Heart left ventricle (tissue), 16 donors: ENCODE measurements around the gene PHGDH. TPM values are rescaled to one million over a fixed set of nuclear protein-coding genes. Genes with fewer than 3 reads are reported as not detected.

Experiments
- ATAC-seq, 4 donors: fragments of 200-7000 bp; cut with Tn5 transposase; one replicate each; pipeline ENCODE4 v1.9.1; 2020 to 2022; ENCODE audit warnings: moderate library complexity in 4 of 4, mild to moderate bottlenecking in 3 of 4, moderate number of reproducible peaks in 1 of 4
- DNase-seq, 5 donors: peaks; one replicate each; pipeline ENCODE4 v3.0.0-alpha.2; 2020
- H3K27ac ChIP-seq, 12 donors: fragments of 200-600 bp; sonication (generic) in 4 of 12; one replicate each; pipeline versions ENCODE4 v1.5.0 to v1.8.0; 2016 to 2022; ENCODE audit warnings: mild to moderate bottlenecking in 2 of 12
- H3K27me3 ChIP-seq, 9 donors: fragments of 200-600 bp; sonication (generic) in 2 of 9; one replicate each; pipeline versions ENCODE4 v1.5.1 to v1.8.0; 2016 to 2022; ENCODE audit warnings: mild to moderate bottlenecking in 3 of 9
- H3K36me3 ChIP-seq, 9 donors: fragments of 200-600 bp; sonication (generic) in 2 of 9; one replicate each; pipeline versions ENCODE4 v1.5.0 to v1.8.0; 2018 to 2022; ENCODE audit warnings: mild to moderate bottlenecking in 2 of 9
- H3K4me1 ChIP-seq, 12 donors: fragments of 200-600 bp; sonication (generic) in 4 of 12; one replicate each; pipeline versions ENCODE4 v1.5.0 to v1.8.0; 2016 to 2022; ENCODE audit warnings: mild to moderate bottlenecking in 3 of 12
- H3K4me3 ChIP-seq, 12 donors: fragments of 200-600 bp; sonication (generic) in 4 of 12; one replicate each; pipeline versions ENCODE4 v1.5.0 to v1.8.0; 2017 to 2022; ENCODE audit warnings: mild to moderate bottlenecking in 9 of 12, moderate library complexity in 4 of 12
- H3K9me3 ChIP-seq, 12 donors: fragments of 200-600 bp; sonication (generic) in 4 of 12; one replicate each; pipeline versions ENCODE4 v1.5.0 to v1.8.0; 2016 to 2022; ENCODE audit warnings: mild to moderate bottlenecking in 1 of 12
- CTCF ChIP-seq, 12 donors: fragments of 200-600 bp; sonication (generic) in 4 of 12; IDR thresholded peaks; one replicate each; pipeline versions ENCODE4 v1.5.0 to v1.8.0; 2018 to 2022; ENCODE audit warnings: antibody characterized with exemption in 12 of 12, mild to moderate bottlenecking in 5 of 12
- POLR2A ChIP-seq, 2 donors: fragments of 450-650 bp; IDR thresholded peaks; one replicate each; pipeline ENCODE4 v1.6.1; 2017; ENCODE audit warnings: antibody characterized with exemption in 2 of 2, mild to moderate bottlenecking in 2 of 2, moderate library complexity in 2 of 2
- WGBS, 4 donors: extraction: QIAGEN DNeasy Blood & Tissue Kit in 2 of 4; methylation state at CpG; one replicate each; pipeline versions ENCODE4 v1.1.5 to v1.1.7; 2013 to 2018; 5-methylcytosine and 5-hydroxymethylcytosine counted together
- intact Hi-C, 10 donors: fragments of 100-400 bp; cut with DNase I; formaldehyde crosslinking; loops; one replicate each; pipeline versions ENCODE4 v1.11.1 to v1.14.2; 2022
- polyA plus RNA-seq, 2 donors: library from polyadenylated mRNA; stranded (reverse); fragments of 200-250 nt; gene quantifications; one replicate each; pipeline ENCODE4 v1.2.3, GENCODE V29; 2013
- total RNA-seq, 9 donors: library from RNA; depleted of rRNA in 2 of 9; stranded (reverse); fragments of >200 nt in 2 of 9; fragmentation: NEBNext Ultra II Directional in 3 of 9; extraction: Animal tissue kit (Norgen Biotek cat#: 25700) in 3 of 9; gene quantifications; one replicate each; pipeline versions ENCODE4 v1.1.0 to v1.2.4, GENCODE V29; 2016 to 2023
- donor health status: ischemic (EF 13 %, LVEDD 7.1; RV severe dilation, severe dysfunction).
- donor health status: healthy with polysubstance abuse.
- donor health status: DM: no; HTN: yes; CAD: no.
- donor health status: DM: no; HTN: no; CAD: no.
- donor health status: ischemic (EF 25% LVEDD 6.9; RV normal size, moderate dysfunction).
- donor health status: ischemic (EF 25% LVEDD 5.7; RV mildly dilated, moderate dysfunction).
- donor health status: healthy.
- donor health status: DM: yes; HTN: yes; CAD: no.
- donor health status: ischemic (EF 35%, LVEDD 5.7; RV mildly dilated, moderate dysfunction).
- donor health status: nonischemic (EF 11% LVEDD 7.7; RV severe dilation, severe dysfunction).
- donor health status: DM: yes; HTN: yes; CAD: no.
- donor health status: PGD.
- donor health status: ischemic (EF 29% LVEDD 5.4; RV normal size, mild dysfunction).
- donor health status: nonischemic (EF 23%, LVEDD 6.1; RV moderate dilation, normal function).

The PHGDH gene
- total and polyA plus RNA-seq, 11 donors = 2.8 to 39.6 (median 5.2) TPM

DNA sequence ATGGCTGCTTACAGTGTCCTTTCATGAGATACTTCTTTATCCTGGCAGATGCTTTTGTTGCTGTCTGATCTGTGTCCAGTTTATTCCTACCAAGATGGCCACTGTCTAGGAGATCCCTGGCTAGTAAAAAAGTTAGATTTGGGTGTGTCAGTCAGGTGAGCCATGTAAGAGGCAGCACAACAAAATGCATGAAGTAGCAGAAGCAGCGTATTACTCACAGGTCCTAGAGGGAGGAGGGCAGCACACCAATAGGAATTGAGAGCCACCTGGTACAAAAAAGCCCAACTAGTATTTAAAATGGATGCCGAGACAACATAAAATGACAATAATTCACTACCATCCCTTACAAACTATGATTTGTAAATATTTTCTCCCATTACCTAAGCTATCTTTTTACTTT is 40.8 kb upstream of the PHGDH start:
- peaks cover 0 to 21% (median 7%) of the 10 kb centered on the region in 12 donors for H3K4me1 ChIP-seq
- no peaks in the 10 kb centered on the region for H3K9me3 ChIP-seq
- no peak overlapping the region for H3K27ac ChIP-seq

DNA sequence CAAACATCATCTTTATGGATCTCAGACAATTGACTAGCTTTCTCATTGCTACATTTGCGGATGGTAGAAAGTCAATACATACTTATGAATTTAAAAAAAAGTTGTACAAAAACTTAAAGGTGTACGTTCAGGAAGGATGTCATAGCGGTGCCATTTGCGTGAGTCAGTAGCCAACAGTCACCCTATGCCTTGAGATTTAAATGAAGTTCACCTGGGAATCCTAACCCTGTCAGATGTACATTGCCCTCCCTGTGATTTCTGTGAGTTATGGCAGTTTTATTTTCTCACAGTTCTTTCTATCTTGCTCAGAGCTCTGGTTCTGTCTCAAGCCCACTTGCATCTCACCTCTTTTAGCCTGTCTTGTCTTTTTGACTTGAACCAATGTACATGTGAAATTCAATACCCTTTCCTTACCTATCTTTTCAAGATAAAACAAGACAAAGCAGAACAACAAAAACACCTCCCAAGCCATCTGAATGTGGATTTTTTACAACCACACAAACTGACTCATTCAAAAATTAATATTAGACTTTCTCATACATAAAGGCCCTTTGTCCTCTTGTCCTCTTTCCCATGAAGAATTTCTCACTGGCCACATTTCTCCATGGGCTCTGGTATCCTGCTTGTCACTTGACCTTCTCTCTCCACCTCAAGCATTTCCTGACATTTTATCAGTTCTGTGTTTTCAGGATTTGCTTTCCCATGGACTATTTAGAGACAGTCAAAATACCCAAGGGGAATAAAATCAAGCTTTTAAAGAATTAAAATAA is 38.4 kb upstream of the PHGDH start:
- Histone ChIP-seq H3K27me3 (no peaks in the 10 kb centered on the region), H3K4me1 (peaks cover 0 to 21% (median 8%) of the 10 kb centered on the region in 12 donors), H3K36me3 (no peaks in the 10 kb centered on the region), H3K27ac (peak overlapping the region in 4 of 12 donors; percentile 6 to 56 (median 28)), H3K9me3 (no peaks in the 10 kb centered on the region), H3K4me3 (no peak overlapping the region)
- ATAC-seq (no peak), DNase-seq (no peak)
- TF ChIP-seq POLR2A (IDR thresholded peaks at IDR 0.05) (no peak), CTCF (IDR thresholded peaks at IDR 0.05) (no peak)
- 88 to 93% (median 90%) methylated on average over 4 of the region's 4 CpGs for WGBS, 4 donors
- intact Hi-C loops = no loop called here

More for the DNA sequence above, 40.8 kb upstream of the PHGDH start:
- Histone ChIP-seq H3K4me3 (no peak overlapping the region), H3K27me3 (no peaks in the 10 kb centered on the region), H3K36me3 (no peaks in the 10 kb centered on the region)
- intact Hi-C loops = no loop called here
- 96 to 99% (median 98%) methylated on average over 2 of the region's 2 CpGs for WGBS, 4 donors
- ATAC-seq (no peak), DNase-seq (no peak)
- TF ChIP-seq POLR2A (IDR thresholded peaks at IDR 0.05) (no peak), CTCF (IDR thresholded peaks at IDR 0.05) (no peak)

DNA sequence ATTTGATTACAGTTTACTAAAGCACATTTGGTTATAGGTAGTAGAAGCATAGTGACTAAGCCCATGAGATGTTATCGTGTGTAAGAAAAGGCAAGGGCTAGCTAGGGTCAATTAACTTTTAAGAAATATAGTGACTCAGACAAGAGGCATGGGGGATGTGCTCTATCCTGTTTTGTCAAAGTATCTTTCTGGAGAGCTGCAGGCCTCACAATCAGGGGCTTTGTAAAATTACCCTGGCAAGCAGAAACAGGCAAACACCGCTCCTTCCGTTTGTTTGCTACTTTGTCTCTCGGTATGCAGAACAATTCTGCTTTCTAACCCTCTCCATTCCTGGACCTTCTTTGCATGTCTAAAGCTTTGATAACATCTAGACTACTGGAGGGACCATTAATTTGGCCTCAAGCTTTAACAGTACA is 37.6 kb upstream of the PHGDH start:
- TF ChIP-seq CTCF (IDR thresholded peaks at IDR 0.05) (no peak), POLR2A (IDR thresholded peaks at IDR 0.05) (no peak)
- WGBS, 4 donors = 72 to 80% (median 75%) methylated on average over 4 of the region's 4 CpGs
- Histone ChIP-seq H3K36me3 (no peaks in the 10 kb centered on the region), H3K4me3 (no peak overlapping the region), H3K27me3 (no peaks in the 10 kb centered on the region), H3K9me3 (no peaks in the 10 kb centered on the region), H3K27ac (peak overlapping the region in 4 of 12 donors; percentile 6 to 56 (median 28)), H3K4me1 (peaks cover 0 to 21% (median 8%) of the 10 kb centered on the region in 12 donors)
- intact Hi-C loops = loop anchor here in 1 of 10 donors (2.0 kb wide), 1 partner anchor 61 kb away; no protein-coding TSS in a partner anchor
- DNase-seq (no peak), ATAC-seq (no peak)

- TF ChIP-seq POLR2A (IDR thresholded peaks at IDR 0.05) = no peak
- peak in 8 of 12 donors; percentile 34 to 67 (median 50) for TF ChIP-seq CTCF (IDR thresholded peaks at IDR 0.05)
- H3K36me3 ChIP-seq = no peaks in the 10 kb centered on the region
- no peaks in the 10 kb centered on the region for H3K27me3 ChIP-seq
- H3K9me3 ChIP-seq = no peaks in the 10 kb centered on the region
- peak overlapping the region in 8 of 12 donors; percentile 7 to 62 (median 46) for H3K4me3 ChIP-seq
- peak in 3 of 4 donors; percentile 59 to 84 (median 72) for ATAC-seq
- WGBS, 4 donors = 41 to 81% (median 67%) methylated on average over 5 to 6 of the region's 6 CpGs
- peak overlapping the region in 3 of 12 donors; percentile 47 to 70 (median 60) for H3K27ac ChIP-seq
- intact Hi-C loops = loop anchor here in 4 of 10 donors (1.0 to 5.0 kb wide), 5 partner anchors 61 to 128 kb away; no protein-coding TSS in a partner anchor
- H3K4me1 ChIP-seq = peaks cover 0 to 21% (median 8%) of the 10 kb centered on the region in 12 donors
- peak in 2 of 5 donors; percentile 47 to 54 for DNase-seq
Measured at GRCh38 chr1:119674835-119675289, 36.9 kb upstream of the PHGDH start.
